Right atrium auricular region (tissue), 2 donors: ENCODE data around the gene MCUB. TPM values are rescaled to one million over a fixed set of nuclear protein-coding genes. Genes with fewer than 3 reads are reported as not detected.

Experiments used
- DNase-seq: peaks from one replicate; pipeline ENCODE4 v3.0.0-alpha.2; 2019; ENCODE audit warnings: low spot score
- H3K27ac ChIP-seq, 2 donors: fragments of 200-600 bp; sonication (generic); 1 replicate in 1 of 2; 2 replicates in 1 of 2; pipeline ENCODE4 v1.5.1; 2016 to 2019
- H3K27me3 ChIP-seq, 2 donors: fragments of 200-600 bp; sonication (generic); one replicate each; pipeline versions ENCODE4 v1.5.1 to v1.6.0; 2017 to 2019
- H3K36me3 ChIP-seq: fragments of 200-600 bp; sonication (generic); one replicate; pipeline ENCODE4 v1.5.1; 2016
- H3K4me1 ChIP-seq, 2 donors: fragments of 200-600 bp; sonication (generic); one replicate each; pipeline versions ENCODE4 v1.5.1 to v1.6.0; 2017 to 2019
- H3K4me3 ChIP-seq, 2 donors: fragments of 200-600 bp; sonication (generic); 1 replicate in 1 of 2; 2 replicates in 1 of 2; pipeline ENCODE4 v1.5.1; 2017 to 2019; ENCODE audit warnings: mild to moderate bottlenecking in 1 of 2, moderate library complexity in 1 of 2
- H3K9me3 ChIP-seq, 2 donors: fragments of 200-600 bp; sonication (generic); one replicate each; pipeline ENCODE4 v1.5.1; 2019
- total RNA-seq, 2 donors: library from RNA; depleted of rRNA; stranded (reverse); fragments of >200 nt; gene quantifications; one replicate each; pipeline ENCODE4 v1.1.0, GENCODE V29; 2016
- TF ChIP-seq, protein P1 (sequence below), 2 donors: fragments of 200-600 bp; sonication (generic); IDR thresholded peaks; one replicate each; pipeline ENCODE4 v1.5.1; 2019; ENCODE audit warnings: antibody characterized with exemption in 2 of 2

The MCUB gene
- total RNA-seq, 2 donors from 2014 or later = 25.0 to 28.1 TPM

DNA sequence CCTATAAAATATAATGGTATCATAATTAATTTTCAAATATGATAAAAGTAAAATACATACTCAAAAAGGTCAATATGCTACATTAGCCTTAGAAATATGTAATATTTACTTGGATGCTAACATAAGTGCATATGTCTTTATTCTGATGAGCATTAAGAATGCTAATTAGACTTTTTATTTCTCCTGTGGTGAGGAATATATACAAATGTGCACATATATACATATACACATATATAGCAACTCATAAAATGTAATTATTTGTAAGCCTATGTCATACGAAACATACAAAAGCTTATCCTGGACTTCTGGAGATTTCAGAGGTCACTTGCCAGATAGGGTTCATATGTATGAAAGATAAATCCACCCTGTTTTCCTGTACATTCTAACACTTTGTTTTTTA, 158.7 kb downstream of the MCUB start:
- Histone ChIP-seq H3K9me3 (no peaks in the 10 kb centered on the region), H3K4me3 (no peak overlapping the region), H3K36me3 (peaks cover 15% of the 10 kb centered on the region), H3K4me1 (no peaks in the 10 kb centered on the region), H3K27ac (no peak overlapping the region), H3K27me3 (no peaks in the 10 kb centered on the region)
- DNase-seq = no peak
- TF ChIP-seq, protein P1, sequence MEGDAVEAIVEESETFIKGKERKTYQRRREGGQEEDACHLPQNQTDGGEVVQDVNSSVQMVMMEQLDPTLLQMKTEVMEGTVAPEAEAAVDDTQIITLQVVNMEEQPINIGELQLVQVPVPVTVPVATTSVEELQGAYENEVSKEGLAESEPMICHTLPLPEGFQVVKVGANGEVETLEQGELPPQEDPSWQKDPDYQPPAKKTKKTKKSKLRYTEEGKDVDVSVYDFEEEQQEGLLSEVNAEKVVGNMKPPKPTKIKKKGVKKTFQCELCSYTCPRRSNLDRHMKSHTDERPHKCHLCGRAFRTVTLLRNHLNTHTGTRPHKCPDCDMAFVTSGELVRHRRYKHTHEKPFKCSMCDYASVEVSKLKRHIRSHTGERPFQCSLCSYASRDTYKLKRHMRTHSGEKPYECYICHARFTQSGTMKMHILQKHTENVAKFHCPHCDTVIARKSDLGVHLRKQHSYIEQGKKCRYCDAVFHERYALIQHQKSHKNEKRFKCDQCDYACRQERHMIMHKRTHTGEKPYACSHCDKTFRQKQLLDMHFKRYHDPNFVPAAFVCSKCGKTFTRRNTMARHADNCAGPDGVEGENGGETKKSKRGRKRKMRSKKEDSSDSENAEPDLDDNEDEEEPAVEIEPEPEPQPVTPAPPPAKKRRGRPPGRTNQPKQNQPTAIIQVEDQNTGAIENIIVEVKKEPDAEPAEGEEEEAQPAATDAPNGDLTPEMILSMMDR (IDR thresholded peaks at IDR 0.05) = no peak

DNA sequence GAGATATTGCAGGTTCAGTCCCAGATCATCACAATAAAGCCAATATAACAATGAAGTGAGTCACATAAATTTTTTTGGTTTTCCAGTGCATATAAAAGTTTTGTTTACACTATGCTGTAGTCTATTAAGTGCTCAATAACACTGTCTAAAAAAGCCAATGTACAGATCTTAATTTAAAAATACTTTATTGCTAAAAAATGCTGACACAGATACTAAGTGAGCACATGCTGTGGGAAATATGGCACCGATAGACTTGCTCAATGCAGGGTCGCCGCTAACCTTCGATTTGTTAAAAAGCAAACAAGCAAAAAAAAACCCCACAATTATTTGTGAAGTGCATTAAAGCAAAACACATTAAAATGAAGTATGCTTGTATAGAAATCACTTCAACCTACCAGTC, 159.6 kb downstream of the MCUB start:
- peaks cover 10% of the 10 kb centered on the region for H3K36me3 ChIP-seq
- H3K27me3 ChIP-seq = no peaks in the 10 kb centered on the region
- TF ChIP-seq, protein P1 (IDR thresholded peaks at IDR 0.05) = no peak
- H3K27ac ChIP-seq = no peak overlapping the region
- no peaks in the 10 kb centered on the region for H3K9me3 ChIP-seq
- no peak for DNase-seq
- no peaks in the 10 kb centered on the region for H3K4me1 ChIP-seq
- no peak overlapping the region for H3K4me3 ChIP-seq

DNA sequence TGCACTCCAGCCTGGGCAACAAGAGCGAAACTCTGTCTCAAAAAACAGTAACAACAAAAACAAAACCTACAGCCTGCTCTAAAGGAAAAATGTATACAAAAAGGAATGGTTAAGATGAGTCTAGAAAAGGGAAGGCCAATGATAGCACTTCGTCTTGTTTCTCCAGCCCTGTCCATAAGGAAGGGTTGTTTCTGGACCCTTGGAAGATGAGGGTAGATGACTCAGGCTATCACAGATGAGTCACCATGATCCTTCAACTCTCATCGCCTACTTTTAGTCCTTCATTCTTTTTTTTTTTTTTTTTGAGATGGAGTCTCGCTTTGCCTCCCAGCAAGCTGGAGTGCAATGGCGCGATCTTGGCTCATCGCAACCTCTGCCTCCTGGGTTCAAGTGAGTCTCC, 161.0 kb downstream of the MCUB start:
- Histone ChIP-seq H3K4me1 (no peaks in the 10 kb centered on the region), H3K27me3 (no peaks in the 10 kb centered on the region), H3K9me3 (no peaks in the 10 kb centered on the region), H3K36me3 (peaks cover 9% of the 10 kb centered on the region), H3K4me3 (no peak overlapping the region), H3K27ac (no peak overlapping the region)
- TF ChIP-seq, protein P1 (IDR thresholded peaks at IDR 0.05) = no peak
- no peak for DNase-seq

DNA sequence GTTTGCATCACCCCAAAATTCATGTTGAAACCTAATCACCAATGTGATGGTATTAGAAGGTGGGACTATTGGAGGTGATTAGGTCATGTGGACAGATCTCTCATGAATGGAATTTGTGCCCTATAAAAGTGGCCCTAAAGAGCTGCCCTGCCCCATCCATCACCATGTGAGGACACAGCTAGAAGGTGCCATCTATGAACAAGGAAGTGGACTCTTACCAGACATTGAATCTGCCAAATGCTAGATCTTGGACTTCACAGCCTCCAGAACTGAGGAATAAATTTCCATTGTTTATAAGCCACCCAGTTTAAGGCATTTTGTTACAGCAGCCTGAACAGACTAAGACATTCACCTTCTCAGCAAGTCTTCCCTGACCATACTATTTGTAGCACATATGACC, 162.3 kb downstream of the MCUB start:
- no peaks in the 10 kb centered on the region for H3K27me3 ChIP-seq
- H3K36me3 ChIP-seq = no peaks in the 10 kb centered on the region
- no peak overlapping the region for H3K4me3 ChIP-seq
- no peaks in the 10 kb centered on the region for H3K4me1 ChIP-seq
- H3K9me3 ChIP-seq = no peaks in the 10 kb centered on the region
- no peak overlapping the region for H3K27ac ChIP-seq
- TF ChIP-seq, protein P1 (IDR thresholded peaks at IDR 0.05) = no peak
- no peak for DNase-seq

DNA sequence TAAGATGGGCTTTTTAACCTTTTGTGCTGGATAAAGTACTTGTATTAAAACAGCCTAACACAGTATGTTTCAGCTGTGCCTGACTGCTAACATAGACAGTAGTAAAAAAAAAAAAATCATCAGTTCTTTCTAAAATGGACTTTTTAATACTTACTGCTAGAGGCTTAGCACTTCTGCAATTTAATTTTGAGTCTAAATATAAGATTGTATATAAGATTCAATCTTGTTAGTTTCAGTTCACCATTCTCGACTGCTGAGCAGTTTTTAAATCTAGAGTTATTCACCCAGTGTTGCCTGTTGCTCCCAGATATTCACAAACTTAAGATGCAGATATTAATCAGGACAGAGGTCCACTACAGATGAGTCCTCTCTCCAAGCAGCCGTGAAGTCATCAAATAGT, 163.1 kb downstream of the MCUB start:
- no peaks in the 10 kb centered on the region for H3K4me1 ChIP-seq
- no peaks in the 10 kb centered on the region for H3K9me3 ChIP-seq
- no peaks in the 10 kb centered on the region for H3K27me3 ChIP-seq
- TF ChIP-seq, protein P1 (IDR thresholded peaks at IDR 0.05) = no peak
- H3K27ac ChIP-seq = no peak overlapping the region
- no peak overlapping the region for H3K4me3 ChIP-seq
- DNase-seq = no peak
- no peaks in the 10 kb centered on the region for H3K36me3 ChIP-seq

DNA sequence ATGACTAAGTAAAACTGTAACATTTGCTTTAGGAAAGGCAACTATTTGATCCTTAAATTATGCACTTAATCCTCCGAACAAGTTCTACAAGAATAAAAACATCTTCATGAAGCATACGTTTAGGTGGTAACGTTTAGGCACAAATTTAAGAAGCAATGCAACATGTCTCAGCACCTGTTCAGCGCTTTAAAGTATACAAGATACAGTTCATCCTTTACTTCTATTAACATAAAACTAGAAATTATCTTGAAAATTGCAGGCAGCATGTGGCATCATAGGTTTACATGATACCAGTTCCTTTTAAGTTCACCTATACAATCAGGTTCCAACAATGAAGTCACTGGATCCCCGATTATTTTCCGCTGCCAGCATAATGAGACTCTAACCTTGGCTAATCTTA, 168.3 kb downstream of the MCUB start:
- TF ChIP-seq, protein P1 (IDR thresholded peaks at IDR 0.05) = no peak
- Histone ChIP-seq H3K9me3 (no peaks in the 10 kb centered on the region), H3K4me3 (peak overlapping the region; percentile 82 to 95), H3K27ac (peak overlapping the region in 1 of 2 donors; percentile 90), H3K4me1 (peaks cover 0 to 12% of the 10 kb centered on the region in 2 donors), H3K36me3 (no peaks in the 10 kb centered on the region), H3K27me3 (no peaks in the 10 kb centered on the region)
- no peak for DNase-seq
